ENCODE measurements around the gene SPRY1. TPM values are rescaled to one million over a fixed set of nuclear protein-coding genes. Genes with fewer than 3 reads are reported as not detected.
A peak's percentile ranks its signal among the peaks of the same experiment; 100 is the strongest.

Gene SPRY1
- total and polyA plus RNA-seq, 8 donors = 84.8 to 126 (median 97.6) TPM

- intact Hi-C loops (cut with DNase I) = no loop called here
- no peak overlapping the region for H3K27ac ChIP-seq
- ATAC-seq (no peak), DNase-seq (no peak)
- TF ChIP-seq CTCF (IDR thresholded peaks at IDR 0.05) = no peak
- peaks cover 4 to 15% of the 10 kb centered on the region in 2 donors for H3K4me1 ChIP-seq
- no peak overlapping the region for H3K4me3 ChIP-seq
- no peaks in the 10 kb centered on the region for H3K27me3 ChIP-seq
- no peaks in the 10 kb centered on the region for H3K9me3 ChIP-seq
- H3K36me3 ChIP-seq = no peaks in the 10 kb centered on the region
Measured at GRCh38 chr4:123446865-123447474, 50.4 kb downstream of the SPRY1 start.

DNA sequence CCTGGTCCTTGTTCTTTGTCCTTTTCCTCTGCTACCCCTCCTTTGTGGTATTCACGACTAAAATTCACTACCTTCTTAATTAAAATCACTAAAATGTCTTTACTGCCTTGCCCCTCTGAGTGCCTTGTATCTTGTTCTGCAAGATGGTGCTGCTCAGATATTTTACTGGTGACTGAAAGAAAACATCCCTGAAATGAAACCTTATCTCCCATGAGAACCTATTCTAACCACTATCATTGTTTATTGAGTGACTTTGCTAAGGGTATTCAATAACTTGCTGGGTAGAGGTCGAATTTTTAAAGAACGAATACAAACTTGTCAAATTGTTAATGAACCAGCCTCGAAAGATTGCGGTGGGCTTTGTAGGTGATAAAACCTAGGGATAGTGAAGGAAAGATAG, 52.8 kb downstream of the SPRY1 start:
- peaks cover 0 to 12% of the 10 kb centered on the region in 2 donors for H3K4me1 ChIP-seq
- no peaks in the 10 kb centered on the region for H3K9me3 ChIP-seq
- H3K36me3 ChIP-seq = no peaks in the 10 kb centered on the region
- intact Hi-C loops (cut with DNase I) = no loop called here
- no peak overlapping the region for H3K4me3 ChIP-seq
- TF ChIP-seq CTCF (IDR thresholded peaks at IDR 0.05) = no peak
- DNase-seq = no peak
- no peak overlapping the region for H3K27ac ChIP-seq
- no peak for ATAC-seq
- H3K27me3 ChIP-seq = no peaks in the 10 kb centered on the region

DNA sequence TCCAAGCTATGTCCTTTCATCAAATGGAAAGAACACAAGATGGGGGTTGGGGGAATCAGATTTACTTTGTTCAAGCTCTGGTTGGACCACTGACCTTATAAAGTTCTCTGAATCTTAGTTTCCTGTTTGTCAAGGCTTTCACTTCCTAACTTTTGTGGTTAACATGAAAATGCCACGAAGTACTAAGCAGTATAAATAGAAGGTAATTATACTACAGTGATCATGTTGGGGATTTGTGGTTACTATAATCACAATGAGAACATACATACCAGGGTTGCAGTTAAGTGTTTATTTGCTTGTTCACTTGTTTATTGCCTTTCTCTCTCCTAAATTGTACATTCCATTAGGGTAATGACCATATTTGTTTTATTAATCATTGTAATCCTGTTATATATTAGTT, 53.2 kb downstream of the SPRY1 start:
- peaks cover 0 to 8% of the 10 kb centered on the region in 2 donors for H3K4me1 ChIP-seq
- no peaks in the 10 kb centered on the region for H3K36me3 ChIP-seq
- ATAC-seq (peak; percentile 26), DNase-seq (no peak)
- no peak overlapping the region for H3K27ac ChIP-seq
- TF ChIP-seq CTCF (IDR thresholded peaks at IDR 0.05) = no peak
- intact Hi-C loops (cut with DNase I) = no loop called here
- no peak overlapping the region for H3K4me3 ChIP-seq
- H3K9me3 ChIP-seq = no peaks in the 10 kb centered on the region
- no peaks in the 10 kb centered on the region for H3K27me3 ChIP-seq

- H3K4me1 ChIP-seq = peaks cover 0 to 8% of the 10 kb centered on the region in 2 donors
- intact Hi-C loops (cut with DNase I) = no loop called here
- no peaks in the 10 kb centered on the region for H3K36me3 ChIP-seq
- TF ChIP-seq CTCF (IDR thresholded peaks at IDR 0.05) = no peak
- DNase-seq (no peak), ATAC-seq (no peak)
- H3K9me3 ChIP-seq = no peaks in the 10 kb centered on the region
- H3K4me3 ChIP-seq = no peak overlapping the region
- no peaks in the 10 kb centered on the region for H3K27me3 ChIP-seq
- H3K27ac ChIP-seq = no peak overlapping the region
Measured at GRCh38 chr4:123450393-123450792, 53.8 kb downstream of the SPRY1 start.

DNA sequence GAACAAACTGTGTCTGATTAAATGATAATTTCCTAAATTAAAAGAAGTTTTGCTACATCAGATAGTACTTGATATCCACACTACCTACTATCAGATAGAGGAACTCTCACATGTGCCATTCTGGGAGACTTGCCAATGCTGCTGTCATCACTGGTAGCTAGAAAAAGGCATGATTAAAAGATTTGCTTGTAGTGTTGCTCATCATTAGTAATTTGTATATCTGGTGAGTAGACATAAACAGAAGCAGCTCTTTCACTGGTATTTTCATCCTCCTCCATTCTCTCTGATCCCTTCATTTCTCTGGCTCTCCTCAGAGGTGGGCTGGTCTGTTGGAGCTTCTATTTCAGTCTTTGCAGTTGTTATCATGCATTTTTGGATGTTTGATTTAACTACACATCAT, 56.0 kb downstream of the SPRY1 start:
- ATAC-seq (peak; percentile 62), DNase-seq (peak in 1 of 4 donors; percentile 76)
- peaks cover 0 to 13% of the 10 kb centered on the region in 2 donors for H3K4me1 ChIP-seq
- H3K27me3 ChIP-seq = no peaks in the 10 kb centered on the region
- no peak for TF ChIP-seq CTCF (IDR thresholded peaks at IDR 0.05)
- intact Hi-C loops (cut with DNase I) = no loop called here
- H3K36me3 ChIP-seq = no peaks in the 10 kb centered on the region
- H3K27ac ChIP-seq = no peak overlapping the region
- H3K4me3 ChIP-seq = no peak overlapping the region
- no peaks in the 10 kb centered on the region for H3K9me3 ChIP-seq

Data from left lung (tissue), 10 donors.